IMR-90 (cell line): Measurements from ENCODE around the gene ACAD11. TPM values are rescaled to one million over a fixed set of nuclear protein-coding genes. Genes with fewer than 3 reads are reported as not detected.
A peak's percentile ranks its signal among the peaks of the same experiment; 100 is the strongest.

Experiments
- ATAC-seq: fragments of 200-7000 bp; cut with Tn5 transposase; 2 replicates; pipeline ENCODE4 v1.9.1; 2020; ENCODE audit warnings: low read depth, mild to moderate bottlenecking, moderate library complexity
- BruUV-seq: library from RNA; stranded (reverse); fragments of 400-500 nt; replicated peaks from 2 replicates; lab custom pipeline; 2021; lab: Mats Ljungman, UMichigan
- CTCF ChIA-PET: fragments of 300-600 bp; formaldehyde crosslinking; extraction: SDS; loops from one replicate; lab custom pipeline; 2021; ENCODE audit warnings: antibody characterized with exemption; lab: Yijun Ruan, JAX
- POLR2A ChIA-PET: fragments of 300-600 bp; sonication (Branson Sonifier 250); formaldehyde crosslinking; loops from one replicate; lab custom pipeline; 2022; ENCODE audit warnings: antibody characterized with exemption; ENCODE audit not compliant: unreplicated experiment; lab: Charles Lee
- DNase-seq: peaks from one replicate; pipeline ENCODE4 v3.0.0; 2013
- H2AFZ ChIP-seq: replicated peaks from 2 replicates; pipeline ENCODE3; 2013; ENCODE audit warnings: low read length, mild to moderate bottlenecking; ENCODE audit not compliant: poor library complexity
- H2AK5ac ChIP-seq: 2 replicates; pipeline ENCODE4 v1.6.1; 2013; ENCODE audit warnings: low read depth, low read length, inconsistent platforms
- H2AK9ac ChIP-seq: replicated peaks from 2 replicates; pipeline ENCODE3; 2013; ENCODE audit warnings: mild to moderate bottlenecking, low read depth, low read length, moderate library complexity; ENCODE audit not compliant: poor library complexity
- H2BK120ac ChIP-seq: 2 replicates; pipeline ENCODE4 v1.6.1; 2013; ENCODE audit warnings: low read depth, low read length, inconsistent platforms
- H2BK15ac ChIP-seq: 3 replicates; pipeline ENCODE4 v1.6.1; 2013; ENCODE audit warnings: low read depth, low read length, inconsistent platforms
- H2BK20ac ChIP-seq: 2 replicates; pipeline ENCODE4 v1.6.1; 2013; ENCODE audit warnings: low read depth, mild to moderate bottlenecking, inconsistent platforms, low read length, moderate library complexity
- H2BK5ac ChIP-seq: 2 replicates; pipeline ENCODE4 v1.6.1; 2013; ENCODE audit warnings: mild to moderate bottlenecking, low read depth, low read length, inconsistent platforms; ENCODE audit not compliant: poor library complexity, severe bottlenecking
- H3K14ac ChIP-seq: replicated peaks from 2 replicates; pipeline ENCODE4 v1.6.1; 2013; ENCODE audit warnings: low read depth, low read length, inconsistent platforms
- H3K18ac ChIP-seq: 2 replicates; pipeline ENCODE4 v1.6.1; 2013; ENCODE audit warnings: low read depth, low read length, control low read depth
- H3K23ac ChIP-seq: 2 replicates; pipeline ENCODE4 v1.6.1; 2013; ENCODE audit warnings: low read depth, low read length, inconsistent platforms
- H3K27ac ChIP-seq: 2 replicates; pipeline ENCODE4 v1.5.1; 2013; ENCODE audit warnings: mild to moderate bottlenecking, control low read depth, low read length; ENCODE audit not compliant: insufficient read depth
- H3K27me3 ChIP-seq: 2 replicates; pipeline ENCODE4 v1.6.1; 2013; ENCODE audit warnings: low read length; ENCODE audit not compliant: control insufficient read depth, insufficient read depth
- H3K36me3 ChIP-seq: 2 replicates; pipeline ENCODE4 v1.6.1; 2013; ENCODE audit warnings: low read length, mixed read lengths; ENCODE audit not compliant: control insufficient read depth, insufficient read depth
- H3K4ac ChIP-seq: 2 replicates; pipeline ENCODE4 v1.6.1; 2013; ENCODE audit warnings: low read depth, low read length, inconsistent platforms
- H3K4me1 ChIP-seq: 2 replicates; pipeline ENCODE4 v1.6.1; 2013; ENCODE audit warnings: low read length, mixed read lengths; ENCODE audit not compliant: control insufficient read depth, insufficient read depth
- H3K4me2 ChIP-seq: 2 replicates; pipeline ENCODE4 v1.6.1; 2013; ENCODE audit warnings: low read depth, mild to moderate bottlenecking, control low read depth, low read length, moderate library complexity
- H3K4me3 ChIP-seq: 2 replicates; pipeline ENCODE4 v1.5.1; 2013; ENCODE audit warnings: low read depth, mild to moderate bottlenecking, control low read depth, low read length, moderate library complexity; ENCODE audit not compliant: insufficient read depth
- H3K56ac ChIP-seq: 2 replicates; pipeline ENCODE4 v1.6.1; 2013; ENCODE audit warnings: low read length, inconsistent platforms; ENCODE audit not compliant: insufficient read depth; ENCODE audit errors: extremely low read depth
- H3K79me1 ChIP-seq, 2 experiments: 2 replicates each; pipeline ENCODE4 v1.6.1; 2013; ENCODE audit warnings: low read length in 2 of 2, inconsistent platforms in 1 of 2, low read depth in 1 of 2
- H3K9ac ChIP-seq: 2 replicates; pipeline ENCODE4 v1.6.1; 2013; ENCODE audit warnings: low read depth, low read length, control low read depth
- H3K9me1 ChIP-seq: 2 replicates; pipeline ENCODE4 v1.6.1; 2013; ENCODE audit warnings: low read length, inconsistent platforms; ENCODE audit not compliant: insufficient read depth
- H3K9me3 ChIP-seq: 2 replicates; pipeline ENCODE4 v1.6.1; 2013; ENCODE audit warnings: low read length; ENCODE audit not compliant: control insufficient read depth, insufficient read depth
- H4K20me1 ChIP-seq: 2 replicates; pipeline ENCODE4 v1.6.1; 2013; ENCODE audit warnings: low read length, inconsistent platforms; ENCODE audit not compliant: insufficient read depth
- H4K5ac ChIP-seq: 2 replicates; pipeline ENCODE4 v1.6.1; 2013; ENCODE audit warnings: mild to moderate bottlenecking, low read depth, low read length, control low read depth
- H4K8ac ChIP-seq, 2 experiments: 2 replicates each; pipeline ENCODE4 v1.6.1; 2013; ENCODE audit warnings: low read depth in 2 of 2, low read length in 2 of 2, control low read depth in 1 of 2, inconsistent platforms in 1 of 2
- H4K91ac ChIP-seq: 2 replicates; pipeline ENCODE4 v1.6.1; 2013; ENCODE audit warnings: low read depth, low read length, inconsistent platforms; ENCODE audit not compliant: insufficient read depth
- BHLHE40 ChIP-seq: fragments of 150-350 bp; IDR thresholded peaks from 2 replicates; pipeline ENCODE4 v1.6.1; 2016; ENCODE audit warnings: mild to moderate bottlenecking, low read depth, low read length
- MAZ ChIP-seq: IDR thresholded peaks from 2 replicates; pipeline ENCODE4 v1.6.1; 2012; ENCODE audit warnings: low read depth, mild to moderate bottlenecking, low read length, improper control_type of control experiment, moderate library complexity, borderline replicate concordance
- MXI1 ChIP-seq: IDR thresholded peaks from 2 replicates; pipeline ENCODE4 v1.6.1; 2012; ENCODE audit warnings: low read depth, mild to moderate bottlenecking, low read length, moderate library complexity, borderline replicate concordance
- SMC3 ChIP-seq: fragments of 150-350 bp; IDR thresholded peaks from 2 replicates; pipeline ENCODE4 v1.6.1; 2016; ENCODE audit warnings: low read depth, mild to moderate bottlenecking, antibody characterized with exemption, low read length, moderate library complexity
- USF2 ChIP-seq: fragments of 150-350 bp; IDR thresholded peaks from 2 replicates; pipeline ENCODE4 v1.6.1; 2017; ENCODE audit warnings: mild to moderate bottlenecking, antibody characterized with exemption, low read length, low read depth
- WGBS, 2 experiments: methylation state at CpG; one replicate each; pipeline versions ENCODE4 v1.1.5 to v1.1.7; 2013; ENCODE audit warnings: missing lambda C conversion rate in 2 of 2; ENCODE audit not compliant: insufficient read length in 1 of 2; ENCODE audit errors: extremely low coverage in 2 of 2; 5-methylcytosine and 5-hydroxymethylcytosine counted together
- dilution Hi-C: fragments of 300-500 bp; cut with HindIII; formaldehyde crosslinking; loops from one replicate; pipeline ENCODE4 v1.14.3; 2018; ENCODE audit warnings: low sequenced_read_pairs; ENCODE audit not compliant: unreplicated experiment
- in situ Hi-C: fragments of 300-500 bp; cut with MboI; formaldehyde crosslinking; loops from 3 replicates; pipeline ENCODE4 v1.14.3; 2019; ENCODE audit warnings: low sequenced_read_pairs, inconsistent platforms, mixed read lengths
- intact Hi-C: fragments of 100-400 bp; cut with micrococcal nuclease; formaldehyde crosslinking; loops from 2 replicates; pipeline ENCODE4 v1.10.0; 2022
- polyA plus RNA-seq, 3 experiments: library from polyadenylated mRNA; depleted of rRNA; stranded (reverse); fragments of >200 nt; gene quantifications; 2 replicates each; pipeline ENCODE4 v1.2.3, GENCODE V29; 2012; ENCODE audit warnings: low replicate concordance in 1 of 3
- total RNA-seq: library from RNA; depleted of rRNA; stranded (reverse); fragments of >200 nt; gene quantifications from 2 replicates; pipeline ENCODE4 v1.2.3, GENCODE V29; 2012

Gene ACAD11
- total and polyA plus RNA-seq, 2 of the 4 experiments (the other 2 are of a cell fraction): 16.0 to 18.8 TPM

GRCh38 chr3:132598181-132598580 lies 61.4 kb downstream of the ACAD11 start:
- ATAC-seq: no peak
- Histone ChIP-seq H4K5ac (peak overlapping the region; percentile 29; the same call in 1 of the 2 replicates), H3K4ac (no peak overlapping the region), H3K23ac (no peak overlapping the region), H3K79me1 (peaks cover 0 to 8% of the 10 kb centered on the region in 2 experiments; a peak in 1 of 4 replicates), H3K18ac (no peak overlapping the region), H2AK5ac (no peak overlapping the region), H4K8ac (no peak overlapping the region), H3K4me1 (peaks cover 7% of the 10 kb centered on the region), H2BK5ac (no peak overlapping the region), H3K27ac (no peak overlapping the region), H3K9me1 (peaks cover 8% of the 10 kb centered on the region), H3K4me2 (no peak overlapping the region), H4K20me1 (no peaks in the 10 kb centered on the region), H2AK9ac (no peak overlapping the region), H3K9me3 (no peaks in the 10 kb centered on the region), H3K36me3 (peaks cover 9% of the 10 kb centered on the region), H3K4me3 (no peak overlapping the region), H2AFZ (no peak overlapping the region), H2BK120ac (0 out of 2 replicates have a peak overlapping the region, but pooled peaks have one; percentile 10), H4K91ac (no peak overlapping the region), H3K27me3 (no peaks in the 10 kb centered on the region), H3K56ac (no peak overlapping the region), H2BK15ac (0 out of 3 replicates have a peak overlapping the region, but pooled peaks have one; percentile 28), H2BK20ac (no peak overlapping the region), H3K14ac (no peak overlapping the region), H3K9ac (no peak overlapping the region)
- in situ Hi-C loops (no loop called here), dilution Hi-C loops (no loop called here), intact Hi-C loops (no loop called here)
- TF ChIP-seq MXI1: no peak
- no peak for TF ChIP-seq BHLHE40
- no peak for TF ChIP-seq MAZ
- TF ChIP-seq USF2: no peak
- TF ChIP-seq SMC3: no peak
- ChIA-PET POLR2A (no interaction called here), CTCF (no interaction called here)
- no TSS peak for BruUV-seq
- no peak for DNase-seq
- WGBS, 2 experiments: no CpG with 5 or more reads among the region's 3 CpGs
